ENCODE data around the gene CCDC92.

GRCh38 chr12:123892853-123893252, 79.8 kb downstream of the CCDC92 start:
- no peak for TF ChIP-seq RAD21 (IDR thresholded peaks at IDR 0.05 in 1 of 2, conservative IDR thresholded peaks at IDR 0.05 in 1 of 2; ENCODE audit: low read depth in 2 of 2, low read length in 2 of 2)
- no peak for TF ChIP-seq CTCF (IDR thresholded peaks at IDR 0.05; ENCODE audit: control extremely low read depth in 1 of 3, insufficient read depth in 1 of 3, low read depth in 1 of 3, low read length in 3 of 3)
- no peak for TF ChIP-seq MAFK (IDR thresholded peaks at IDR 0.05; ENCODE audit: low read depth, low read length)
- TF ChIP-seq, protein P1, sequence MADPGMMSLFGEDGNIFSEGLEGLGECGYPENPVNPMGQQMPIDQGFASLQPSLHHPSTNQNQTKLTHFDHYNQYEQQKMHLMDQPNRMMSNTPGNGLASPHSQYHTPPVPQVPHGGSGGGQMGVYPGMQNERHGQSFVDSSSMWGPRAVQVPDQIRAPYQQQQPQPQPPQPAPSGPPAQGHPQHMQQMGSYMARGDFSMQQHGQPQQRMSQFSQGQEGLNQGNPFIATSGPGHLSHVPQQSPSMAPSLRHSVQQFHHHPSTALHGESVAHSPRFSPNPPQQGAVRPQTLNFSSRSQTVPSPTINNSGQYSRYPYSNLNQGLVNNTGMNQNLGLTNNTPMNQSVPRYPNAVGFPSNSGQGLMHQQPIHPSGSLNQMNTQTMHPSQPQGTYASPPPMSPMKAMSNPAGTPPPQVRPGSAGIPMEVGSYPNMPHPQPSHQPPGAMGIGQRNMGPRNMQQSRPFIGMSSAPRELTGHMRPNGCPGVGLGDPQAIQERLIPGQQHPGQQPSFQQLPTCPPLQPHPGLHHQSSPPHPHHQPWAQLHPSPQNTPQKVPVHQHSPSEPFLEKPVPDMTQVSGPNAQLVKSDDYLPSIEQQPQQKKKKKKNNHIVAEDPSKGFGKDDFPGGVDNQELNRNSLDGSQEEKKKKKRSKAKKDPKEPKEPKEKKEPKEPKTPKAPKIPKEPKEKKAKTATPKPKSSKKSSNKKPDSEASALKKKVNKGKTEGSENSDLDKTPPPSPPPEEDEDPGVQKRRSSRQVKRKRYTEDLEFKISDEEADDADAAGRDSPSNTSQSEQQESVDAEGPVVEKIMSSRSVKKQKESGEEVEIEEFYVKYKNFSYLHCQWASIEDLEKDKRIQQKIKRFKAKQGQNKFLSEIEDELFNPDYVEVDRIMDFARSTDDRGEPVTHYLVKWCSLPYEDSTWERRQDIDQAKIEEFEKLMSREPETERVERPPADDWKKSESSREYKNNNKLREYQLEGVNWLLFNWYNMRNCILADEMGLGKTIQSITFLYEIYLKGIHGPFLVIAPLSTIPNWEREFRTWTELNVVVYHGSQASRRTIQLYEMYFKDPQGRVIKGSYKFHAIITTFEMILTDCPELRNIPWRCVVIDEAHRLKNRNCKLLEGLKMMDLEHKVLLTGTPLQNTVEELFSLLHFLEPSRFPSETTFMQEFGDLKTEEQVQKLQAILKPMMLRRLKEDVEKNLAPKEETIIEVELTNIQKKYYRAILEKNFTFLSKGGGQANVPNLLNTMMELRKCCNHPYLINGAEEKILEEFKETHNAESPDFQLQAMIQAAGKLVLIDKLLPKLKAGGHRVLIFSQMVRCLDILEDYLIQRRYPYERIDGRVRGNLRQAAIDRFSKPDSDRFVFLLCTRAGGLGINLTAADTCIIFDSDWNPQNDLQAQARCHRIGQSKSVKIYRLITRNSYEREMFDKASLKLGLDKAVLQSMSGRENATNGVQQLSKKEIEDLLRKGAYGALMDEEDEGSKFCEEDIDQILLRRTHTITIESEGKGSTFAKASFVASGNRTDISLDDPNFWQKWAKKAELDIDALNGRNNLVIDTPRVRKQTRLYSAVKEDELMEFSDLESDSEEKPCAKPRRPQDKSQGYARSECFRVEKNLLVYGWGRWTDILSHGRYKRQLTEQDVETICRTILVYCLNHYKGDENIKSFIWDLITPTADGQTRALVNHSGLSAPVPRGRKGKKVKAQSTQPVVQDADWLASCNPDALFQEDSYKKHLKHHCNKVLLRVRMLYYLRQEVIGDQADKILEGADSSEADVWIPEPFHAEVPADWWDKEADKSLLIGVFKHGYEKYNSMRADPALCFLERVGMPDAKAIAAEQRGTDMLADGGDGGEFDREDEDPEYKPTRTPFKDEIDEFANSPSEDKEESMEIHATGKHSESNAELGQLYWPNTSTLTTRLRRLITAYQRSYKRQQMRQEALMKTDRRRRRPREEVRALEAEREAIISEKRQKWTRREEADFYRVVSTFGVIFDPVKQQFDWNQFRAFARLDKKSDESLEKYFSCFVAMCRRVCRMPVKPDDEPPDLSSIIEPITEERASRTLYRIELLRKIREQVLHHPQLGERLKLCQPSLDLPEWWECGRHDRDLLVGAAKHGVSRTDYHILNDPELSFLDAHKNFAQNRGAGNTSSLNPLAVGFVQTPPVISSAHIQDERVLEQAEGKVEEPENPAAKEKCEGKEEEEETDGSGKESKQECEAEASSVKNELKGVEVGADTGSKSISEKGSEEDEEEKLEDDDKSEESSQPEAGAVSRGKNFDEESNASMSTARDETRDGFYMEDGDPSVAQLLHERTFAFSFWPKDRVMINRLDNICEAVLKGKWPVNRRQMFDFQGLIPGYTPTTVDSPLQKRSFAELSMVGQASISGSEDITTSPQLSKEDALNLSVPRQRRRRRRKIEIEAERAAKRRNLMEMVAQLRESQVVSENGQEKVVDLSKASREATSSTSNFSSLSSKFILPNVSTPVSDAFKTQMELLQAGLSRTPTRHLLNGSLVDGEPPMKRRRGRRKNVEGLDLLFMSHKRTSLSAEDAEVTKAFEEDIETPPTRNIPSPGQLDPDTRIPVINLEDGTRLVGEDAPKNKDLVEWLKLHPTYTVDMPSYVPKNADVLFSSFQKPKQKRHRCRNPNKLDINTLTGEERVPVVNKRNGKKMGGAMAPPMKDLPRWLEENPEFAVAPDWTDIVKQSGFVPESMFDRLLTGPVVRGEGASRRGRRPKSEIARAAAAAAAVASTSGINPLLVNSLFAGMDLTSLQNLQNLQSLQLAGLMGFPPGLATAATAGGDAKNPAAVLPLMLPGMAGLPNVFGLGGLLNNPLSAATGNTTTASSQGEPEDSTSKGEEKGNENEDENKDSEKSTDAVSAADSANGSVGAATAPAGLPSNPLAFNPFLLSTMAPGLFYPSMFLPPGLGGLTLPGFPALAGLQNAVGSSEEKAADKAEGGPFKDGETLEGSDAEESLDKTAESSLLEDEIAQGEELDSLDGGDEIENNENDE (IDR thresholded peaks at IDR 0.05; ENCODE audit: insufficient replicate concordance, low read length), result no peak
- no peak for TF ChIP-seq ZNF274 (IDR thresholded peaks at IDR 0.05; ENCODE audit: borderline replicate concordance, extremely low read depth, low read length)
- TF ChIP-seq YY1 (IDR thresholded peaks at IDR 0.05; ENCODE audit: low read depth, low read length), result no peak
- no peak for TF ChIP-seq POLR2AphosphoS5 (IDR thresholded peaks at IDR 0.05; ENCODE audit: low read depth, low read length)
- TF ChIP-seq TEAD4 (IDR thresholded peaks at IDR 0.05; ENCODE audit: low read depth, low read length), result no peak
- TF ChIP-seq BCL11A (IDR thresholded peaks at IDR 0.05; ENCODE audit: low read depth in 2 of 2, low read length in 2 of 2), result no peak
- TF ChIP-seq TCF12 (IDR thresholded peaks at IDR 0.05; ENCODE audit: low read depth, low read length), result no peak
- no peak for TF ChIP-seq EZH2 (IDR thresholded peaks at IDR 0.05; ENCODE audit: low read depth, low read length, severe bottlenecking)
- TF ChIP-seq JUND (IDR thresholded peaks at IDR 0.05; ENCODE audit: low read length), result no peak
- no peak for TF ChIP-seq SIN3A (conservative IDR thresholded peaks at IDR 0.05 in 1 of 2, IDR thresholded peaks at IDR 0.05 in 1 of 2; ENCODE audit: low read depth in 1 of 2, low read length in 2 of 2)
